ENCODE results near the gene ABCB1. TPM values are rescaled to one million over a fixed set of nuclear protein-coding genes. Genes with fewer than 3 reads are reported as not detected.

The ABCB1 gene
- total RNA-seq, 6 donors from 2014 or later, result 2.2 to 14.1 (median 4.1) TPM

GRCh38 chr7:87459941-87460340, 140.7 kb downstream of the ABCB1 start:
- H3K27me3 ChIP-seq, result no peaks in the 10 kb centered on the region
- no peak for DNase-seq
- TF ChIP-seq POLR2AphosphoS5 (IDR thresholded peaks at IDR 0.05) (no peak), CTCF (IDR thresholded peaks at IDR 0.05) (no peak), POLR2A (IDR thresholded peaks at IDR 0.05) (no peak), EP300 (IDR thresholded peaks at IDR 0.05) (no peak)
- H3K4me3 ChIP-seq, result no peak overlapping the region
- H3K27ac ChIP-seq, result no peak overlapping the region
- WGBS, 2 donors, result 88 to 91% methylated on average over 2 of the region's 2 CpGs
- ATAC-seq (ENCODE audit: low FRiP score in 2 of 2), result no peak
- no peaks in the 10 kb centered on the region for H3K4me1 ChIP-seq
- H3K36me3 ChIP-seq, result no peaks in the 10 kb centered on the region
- no peaks in the 10 kb centered on the region for H3K9me3 ChIP-seq

DNA sequence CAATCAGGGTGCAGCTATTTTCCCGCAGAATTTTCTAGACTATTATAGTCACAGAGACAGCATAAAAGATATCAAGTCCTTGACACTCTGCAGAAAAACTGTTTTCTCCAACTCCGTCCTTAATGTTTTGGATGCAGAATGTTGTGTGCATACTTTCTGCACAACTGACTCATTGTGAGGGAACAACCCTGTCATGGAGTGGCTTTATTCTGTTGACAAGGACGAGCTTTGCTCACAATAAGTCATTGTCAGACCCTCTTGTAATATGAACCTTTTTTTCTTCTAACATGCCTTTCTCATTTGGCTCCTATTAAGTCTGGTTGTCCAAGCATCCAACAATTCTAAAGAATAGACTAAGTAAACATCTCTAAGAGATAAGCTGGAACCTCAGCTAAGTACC, 142.5 kb downstream of the ABCB1 start:
- WGBS, 2 donors, result 67 to 70% methylated on average over 3 of the region's 3 CpGs
- Histone ChIP-seq H3K9me3 (no peaks in the 10 kb centered on the region), H3K4me1 (no peaks in the 10 kb centered on the region), H3K4me3 (no peak overlapping the region), H3K36me3 (no peaks in the 10 kb centered on the region), H3K27me3 (no peaks in the 10 kb centered on the region), H3K27ac (no peak overlapping the region)
- TF ChIP-seq EP300 (IDR thresholded peaks at IDR 0.05) (no peak), POLR2AphosphoS5 (IDR thresholded peaks at IDR 0.05) (no peak), CTCF (IDR thresholded peaks at IDR 0.05) (no peak), POLR2A (IDR thresholded peaks at IDR 0.05) (no peak)
- no peak for ATAC-seq (ENCODE audit: low FRiP score in 2 of 2)
- no peak for DNase-seq

- H3K27me3 ChIP-seq, result no peaks in the 10 kb centered on the region
- ATAC-seq (ENCODE audit: low FRiP score in 2 of 2) (no peak), DNase-seq (no peak)
- no peaks in the 10 kb centered on the region for H3K9me3 ChIP-seq
- H3K4me1 ChIP-seq, result no peaks in the 10 kb centered on the region
- H3K36me3 ChIP-seq, result no peaks in the 10 kb centered on the region
- H3K27ac ChIP-seq, result no peak overlapping the region
- no peak for TF ChIP-seq POLR2AphosphoS5 (IDR thresholded peaks at IDR 0.05)
- no peak for TF ChIP-seq EP300 (IDR thresholded peaks at IDR 0.05)
- TF ChIP-seq POLR2A (IDR thresholded peaks at IDR 0.05), result no peak
- TF ChIP-seq CTCF (IDR thresholded peaks at IDR 0.05), result no peak
- 39 to 60% methylated on average over 2 of the region's 2 CpGs for WGBS, 2 donors
- no peak overlapping the region for H3K4me3 ChIP-seq
Measured at GRCh38 chr7:87456247-87456646, 144.4 kb downstream of the ABCB1 start.

Other genes starting within 250 kb of the ABCB1 start
- under 1 TPM in 3 of 6 donors, not detected in 3; 0.06 to 0.47 (median 0.15) TPM for gene ABCB4, start 125.2 kb downstream of the ABCB1 start, total RNA-seq
- gene RUNDC3B, start 27.5 kb upstream of the ABCB1 start, total RNA-seq, result 1 to 10 TPM in 3 of 6 donors, under 1 TPM in 3; under 0.01 to 3.6 (median 1.1) TPM